ENCODE results near the gene PARD3. TPM values are rescaled to one million over a fixed set of nuclear protein-coding genes. Genes with fewer than 3 reads are reported as not detected.

PARD3 gene
- total RNA-seq, 1 experiment from 2014 or later = 51.8 TPM

DNA sequence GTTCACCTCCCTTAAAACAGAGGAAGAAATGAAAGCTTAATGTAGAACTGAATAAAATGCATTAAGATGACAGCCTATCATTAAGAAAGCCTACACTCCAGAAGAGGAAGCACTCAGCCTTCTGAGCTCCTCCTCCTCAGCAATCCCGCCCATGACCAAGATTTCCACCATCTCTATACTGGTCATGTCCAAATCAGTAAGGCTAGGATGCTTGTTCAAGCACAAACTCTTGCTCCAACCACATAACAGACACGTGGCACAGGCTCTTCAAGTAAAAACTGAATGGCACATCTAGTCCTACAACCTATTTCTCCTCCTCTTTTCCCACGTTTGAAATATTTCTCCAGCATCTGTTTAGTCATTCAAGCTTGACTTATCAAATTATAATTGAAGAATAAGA lies 454.1 kb downstream of the PARD3 start (continued):
- TF ChIP-seq, protein P1, sequence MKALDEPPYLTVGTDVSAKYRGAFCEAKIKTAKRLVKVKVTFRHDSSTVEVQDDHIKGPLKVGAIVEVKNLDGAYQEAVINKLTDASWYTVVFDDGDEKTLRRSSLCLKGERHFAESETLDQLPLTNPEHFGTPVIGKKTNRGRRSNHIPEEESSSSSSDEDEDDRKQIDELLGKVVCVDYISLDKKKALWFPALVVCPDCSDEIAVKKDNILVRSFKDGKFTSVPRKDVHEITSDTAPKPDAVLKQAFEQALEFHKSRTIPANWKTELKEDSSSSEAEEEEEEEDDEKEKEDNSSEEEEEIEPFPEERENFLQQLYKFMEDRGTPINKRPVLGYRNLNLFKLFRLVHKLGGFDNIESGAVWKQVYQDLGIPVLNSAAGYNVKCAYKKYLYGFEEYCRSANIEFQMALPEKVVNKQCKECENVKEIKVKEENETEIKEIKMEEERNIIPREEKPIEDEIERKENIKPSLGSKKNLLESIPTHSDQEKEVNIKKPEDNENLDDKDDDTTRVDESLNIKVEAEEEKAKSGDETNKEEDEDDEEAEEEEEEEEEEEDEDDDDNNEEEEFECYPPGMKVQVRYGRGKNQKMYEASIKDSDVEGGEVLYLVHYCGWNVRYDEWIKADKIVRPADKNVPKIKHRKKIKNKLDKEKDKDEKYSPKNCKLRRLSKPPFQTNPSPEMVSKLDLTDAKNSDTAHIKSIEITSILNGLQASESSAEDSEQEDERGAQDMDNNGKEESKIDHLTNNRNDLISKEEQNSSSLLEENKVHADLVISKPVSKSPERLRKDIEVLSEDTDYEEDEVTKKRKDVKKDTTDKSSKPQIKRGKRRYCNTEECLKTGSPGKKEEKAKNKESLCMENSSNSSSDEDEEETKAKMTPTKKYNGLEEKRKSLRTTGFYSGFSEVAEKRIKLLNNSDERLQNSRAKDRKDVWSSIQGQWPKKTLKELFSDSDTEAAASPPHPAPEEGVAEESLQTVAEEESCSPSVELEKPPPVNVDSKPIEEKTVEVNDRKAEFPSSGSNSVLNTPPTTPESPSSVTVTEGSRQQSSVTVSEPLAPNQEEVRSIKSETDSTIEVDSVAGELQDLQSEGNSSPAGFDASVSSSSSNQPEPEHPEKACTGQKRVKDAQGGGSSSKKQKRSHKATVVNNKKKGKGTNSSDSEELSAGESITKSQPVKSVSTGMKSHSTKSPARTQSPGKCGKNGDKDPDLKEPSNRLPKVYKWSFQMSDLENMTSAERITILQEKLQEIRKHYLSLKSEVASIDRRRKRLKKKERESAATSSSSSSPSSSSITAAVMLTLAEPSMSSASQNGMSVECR (CRISPR knock-in tag; IDR thresholded peaks at IDR 0.05; ENCODE audit: borderline replicate concordance) = no peak
- TF ChIP-seq GRHL2 (CRISPR knock-in tag; IDR thresholded peaks at IDR 0.05; ENCODE audit: insufficient replicate concordance, severe bottlenecking) = no peak
- TF ChIP-seq, protein P2, sequence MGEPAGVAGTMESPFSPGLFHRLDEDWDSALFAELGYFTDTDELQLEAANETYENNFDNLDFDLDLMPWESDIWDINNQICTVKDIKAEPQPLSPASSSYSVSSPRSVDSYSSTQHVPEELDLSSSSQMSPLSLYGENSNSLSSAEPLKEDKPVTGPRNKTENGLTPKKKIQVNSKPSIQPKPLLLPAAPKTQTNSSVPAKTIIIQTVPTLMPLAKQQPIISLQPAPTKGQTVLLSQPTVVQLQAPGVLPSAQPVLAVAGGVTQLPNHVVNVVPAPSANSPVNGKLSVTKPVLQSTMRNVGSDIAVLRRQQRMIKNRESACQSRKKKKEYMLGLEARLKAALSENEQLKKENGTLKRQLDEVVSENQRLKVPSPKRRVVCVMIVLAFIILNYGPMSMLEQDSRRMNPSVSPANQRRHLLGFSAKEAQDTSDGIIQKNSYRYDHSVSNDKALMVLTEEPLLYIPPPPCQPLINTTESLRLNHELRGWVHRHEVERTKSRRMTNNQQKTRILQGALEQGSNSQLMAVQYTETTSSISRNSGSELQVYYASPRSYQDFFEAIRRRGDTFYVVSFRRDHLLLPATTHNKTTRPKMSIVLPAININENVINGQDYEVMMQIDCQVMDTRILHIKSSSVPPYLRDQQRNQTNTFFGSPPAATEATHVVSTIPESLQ (CRISPR knock-in tag; IDR thresholded peaks at IDR 0.05) = no peak
- TF ChIP-seq, protein P3, sequence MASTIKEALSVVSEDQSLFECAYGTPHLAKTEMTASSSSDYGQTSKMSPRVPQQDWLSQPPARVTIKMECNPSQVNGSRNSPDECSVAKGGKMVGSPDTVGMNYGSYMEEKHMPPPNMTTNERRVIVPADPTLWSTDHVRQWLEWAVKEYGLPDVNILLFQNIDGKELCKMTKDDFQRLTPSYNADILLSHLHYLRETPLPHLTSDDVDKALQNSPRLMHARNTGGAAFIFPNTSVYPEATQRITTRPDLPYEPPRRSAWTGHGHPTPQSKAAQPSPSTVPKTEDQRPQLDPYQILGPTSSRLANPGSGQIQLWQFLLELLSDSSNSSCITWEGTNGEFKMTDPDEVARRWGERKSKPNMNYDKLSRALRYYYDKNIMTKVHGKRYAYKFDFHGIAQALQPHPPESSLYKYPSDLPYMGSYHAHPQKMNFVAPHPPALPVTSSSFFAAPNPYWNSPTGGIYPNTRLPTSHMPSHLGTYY (CRISPR knock-in tag; IDR thresholded peaks at IDR 0.05) = no peak
- TF ChIP-seq, protein P4, sequence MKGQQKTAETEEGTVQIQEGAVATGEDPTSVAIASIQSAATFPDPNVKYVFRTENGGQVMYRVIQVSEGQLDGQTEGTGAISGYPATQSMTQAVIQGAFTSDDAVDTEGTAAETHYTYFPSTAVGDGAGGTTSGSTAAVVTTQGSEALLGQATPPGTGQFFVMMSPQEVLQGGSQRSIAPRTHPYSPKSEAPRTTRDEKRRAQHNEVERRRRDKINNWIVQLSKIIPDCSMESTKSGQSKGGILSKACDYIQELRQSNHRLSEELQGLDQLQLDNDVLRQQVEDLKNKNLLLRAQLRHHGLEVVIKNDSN (CRISPR knock-in tag; IDR thresholded peaks at IDR 0.05) = no peak
- TF ChIP-seq ATF1 (CRISPR knock-in tag; IDR thresholded peaks at IDR 0.05) = no peak
- TF ChIP-seq GTF2I (CRISPR knock-in tag; conservative IDR thresholded peaks at IDR 0.05) = no peak
- TF ChIP-seq, protein P5, sequence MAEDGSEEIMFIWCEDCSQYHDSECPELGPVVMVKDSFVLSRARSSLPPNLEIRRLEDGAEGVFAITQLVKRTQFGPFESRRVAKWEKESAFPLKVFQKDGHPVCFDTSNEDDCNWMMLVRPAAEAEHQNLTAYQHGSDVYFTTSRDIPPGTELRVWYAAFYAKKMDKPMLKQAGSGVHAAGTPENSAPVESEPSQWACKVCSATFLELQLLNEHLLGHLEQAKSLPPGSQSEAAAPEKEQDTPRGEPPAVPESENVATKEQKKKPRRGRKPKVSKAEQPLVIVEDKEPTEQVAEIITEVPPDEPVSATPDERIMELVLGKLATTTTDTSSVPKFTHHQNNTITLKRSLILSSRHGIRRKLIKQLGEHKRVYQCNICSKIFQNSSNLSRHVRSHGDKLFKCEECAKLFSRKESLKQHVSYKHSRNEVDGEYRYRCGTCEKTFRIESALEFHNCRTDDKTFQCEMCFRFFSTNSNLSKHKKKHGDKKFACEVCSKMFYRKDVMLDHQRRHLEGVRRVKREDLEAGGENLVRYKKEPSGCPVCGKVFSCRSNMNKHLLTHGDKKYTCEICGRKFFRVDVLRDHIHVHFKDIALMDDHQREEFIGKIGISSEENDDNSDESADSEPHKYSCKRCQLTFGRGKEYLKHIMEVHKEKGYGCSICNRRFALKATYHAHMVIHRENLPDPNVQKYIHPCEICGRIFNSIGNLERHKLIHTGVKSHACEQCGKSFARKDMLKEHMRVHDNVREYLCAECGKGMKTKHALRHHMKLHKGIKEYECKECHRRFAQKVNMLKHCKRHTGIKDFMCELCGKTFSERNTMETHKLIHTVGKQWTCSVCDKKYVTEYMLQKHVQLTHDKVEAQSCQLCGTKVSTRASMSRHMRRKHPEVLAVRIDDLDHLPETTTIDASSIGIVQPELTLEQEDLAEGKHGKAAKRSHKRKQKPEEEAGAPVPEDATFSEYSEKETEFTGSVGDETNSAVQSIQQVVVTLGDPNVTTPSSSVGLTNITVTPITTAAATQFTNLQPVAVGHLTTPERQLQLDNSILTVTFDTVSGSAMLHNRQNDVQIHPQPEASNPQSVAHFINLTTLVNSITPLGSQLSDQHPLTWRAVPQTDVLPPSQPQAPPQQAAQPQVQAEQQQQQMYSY (CRISPR knock-in tag; IDR thresholded peaks at IDR 0.05) = no peak
- no peak for TF ChIP-seq NFE2L1 (CRISPR knock-in tag; IDR thresholded peaks at IDR 0.05)

DNA sequence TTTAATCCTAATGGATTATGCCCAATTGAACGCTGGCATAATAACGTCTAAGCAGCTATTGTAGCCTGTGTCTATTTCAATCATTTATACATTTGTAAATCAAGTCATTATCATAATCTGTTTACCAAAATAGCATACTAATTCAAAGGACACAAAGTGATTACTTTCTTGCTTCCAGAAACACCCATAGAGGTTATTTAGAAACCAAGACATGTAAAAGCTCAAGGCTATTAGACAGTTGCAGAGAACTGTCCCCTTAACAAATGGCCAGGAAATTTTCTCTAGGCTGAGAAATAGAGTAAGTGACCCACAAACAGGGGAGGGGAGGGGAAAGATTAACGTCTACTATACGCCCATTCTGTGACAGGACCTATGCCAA lies 455.7 kb downstream of the PARD3 start:
- ChIA-PET POLR2A (no interaction called here), CTCF (no interaction called here)
- Mint-ChIP-seq H3K27me3 (ENCODE audit: low read depth) (no peaks in the 10 kb centered on the region), H3K27ac (no peak overlapping the region), H3K4me1 (no peaks in the 10 kb centered on the region), H3K9me3 (0 out of 2 replicates have a peak, but pooled peaks cover 4% of the 10 kb centered on the region), H3K36me3 (peaks cover 18% of the 10 kb centered on the region), H3K4me3 (no peak overlapping the region)
- no peak for ATAC-seq
- no peak for DNase-seq (ENCODE audit: low spot score)
- no peak for TF ChIP-seq MXD4 (CRISPR knock-in tag; IDR thresholded peaks at IDR 0.05; ENCODE audit: borderline replicate concordance)
- no peak for TF ChIP-seq ZNF263 (CRISPR knock-in tag; IDR thresholded peaks at IDR 0.05; ENCODE audit: low read depth)
- no peak for TF ChIP-seq SP1 (CRISPR knock-in tag; conservative IDR thresholded peaks at IDR 0.05)
- TF ChIP-seq JAZF1 (CRISPR knock-in tag; IDR thresholded peaks at IDR 0.05) = no peak
- TF ChIP-seq, protein P6, sequence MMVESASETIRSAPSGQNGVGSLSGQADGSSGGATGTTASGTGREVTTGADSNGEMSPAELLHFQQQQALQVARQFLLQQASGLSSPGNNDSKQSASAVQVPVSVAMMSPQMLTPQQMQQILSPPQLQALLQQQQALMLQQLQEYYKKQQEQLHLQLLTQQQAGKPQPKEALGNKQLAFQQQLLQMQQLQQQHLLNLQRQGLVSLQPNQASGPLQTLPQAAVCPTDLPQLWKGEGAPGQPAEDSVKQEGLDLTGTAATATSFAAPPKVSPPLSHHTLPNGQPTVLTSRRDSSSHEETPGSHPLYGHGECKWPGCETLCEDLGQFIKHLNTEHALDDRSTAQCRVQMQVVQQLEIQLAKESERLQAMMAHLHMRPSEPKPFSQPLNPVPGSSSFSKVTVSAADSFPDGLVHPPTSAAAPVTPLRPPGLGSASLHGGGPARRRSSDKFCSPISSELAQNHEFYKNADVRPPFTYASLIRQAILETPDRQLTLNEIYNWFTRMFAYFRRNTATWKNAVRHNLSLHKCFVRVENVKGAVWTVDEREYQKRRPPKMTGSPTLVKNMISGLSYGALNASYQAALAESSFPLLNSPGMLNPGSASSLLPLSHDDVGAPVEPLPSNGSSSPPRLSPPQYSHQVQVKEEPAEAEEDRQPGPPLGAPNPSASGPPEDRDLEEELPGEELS (CRISPR knock-in tag; IDR thresholded peaks at IDR 0.05) = no peak
- TF ChIP-seq, protein P3 (CRISPR knock-in tag; IDR thresholded peaks at IDR 0.05) = no peak
- TF ChIP-seq TEAD1 (CRISPR knock-in tag; IDR thresholded peaks at IDR 0.05) = no peak
- TF ChIP-seq, protein P7, sequence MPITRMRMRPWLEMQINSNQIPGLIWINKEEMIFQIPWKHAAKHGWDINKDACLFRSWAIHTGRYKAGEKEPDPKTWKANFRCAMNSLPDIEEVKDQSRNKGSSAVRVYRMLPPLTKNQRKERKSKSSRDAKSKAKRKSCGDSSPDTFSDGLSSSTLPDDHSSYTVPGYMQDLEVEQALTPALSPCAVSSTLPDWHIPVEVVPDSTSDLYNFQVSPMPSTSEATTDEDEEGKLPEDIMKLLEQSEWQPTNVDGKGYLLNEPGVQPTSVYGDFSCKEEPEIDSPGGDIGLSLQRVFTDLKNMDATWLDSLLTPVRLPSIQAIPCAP (CRISPR knock-in tag; IDR thresholded peaks at IDR 0.05) = no peak
- no peak for TF ChIP-seq NR1H2 (CRISPR knock-in tag; IDR thresholded peaks at IDR 0.05)
- TF ChIP-seq IRF2 (CRISPR knock-in tag; IDR thresholded peaks at IDR 0.05; ENCODE audit: borderline replicate concordance, low read depth) = no peak
- TF ChIP-seq NR2C2 (CRISPR knock-in tag; IDR thresholded peaks at IDR 0.05) = no peak
- no peak for TF ChIP-seq ELF4 (CRISPR knock-in tag; IDR thresholded peaks at IDR 0.05; ENCODE audit: low read depth)
